HG03439 (cell line): Measurements from ENCODE around the gene UTP20.
"Not testable (repeated sequence)": the region's sequence is repeated elsewhere in the genome, so short reads cannot be mapped to it uniquely, and the experiment has no call there.

ENCODE experiments used
- ATAC-seq: cut with Tn5 transposase; IDR thresholded peaks from one replicate; pipeline ENCODE4 v1.9.1; 2021; ENCODE audit warnings: mild to moderate bottlenecking, moderate library complexity; ENCODE audit not compliant: unreplicated experiment

UTP20 gene

DNA sequence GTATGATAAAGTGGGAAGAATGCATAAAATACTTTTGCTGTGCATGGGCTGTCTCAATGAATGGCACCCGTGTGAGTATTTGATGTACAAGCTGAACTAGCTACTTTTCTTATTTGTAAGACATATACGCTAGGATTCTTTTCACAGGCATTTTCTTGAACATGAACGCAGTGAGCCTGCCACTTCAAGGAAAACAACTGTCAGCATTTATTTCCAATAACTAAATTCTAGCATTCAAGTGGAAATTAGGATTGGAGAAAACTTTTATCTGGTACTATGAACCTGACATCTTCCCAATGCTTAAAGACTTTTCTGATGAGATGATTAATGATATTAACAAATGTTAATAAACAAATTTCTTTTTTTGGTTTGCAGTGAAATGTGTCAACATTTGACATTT, 45.7 kb downstream of the UTP20 start:
- ATAC-seq, result no peak

DNA sequence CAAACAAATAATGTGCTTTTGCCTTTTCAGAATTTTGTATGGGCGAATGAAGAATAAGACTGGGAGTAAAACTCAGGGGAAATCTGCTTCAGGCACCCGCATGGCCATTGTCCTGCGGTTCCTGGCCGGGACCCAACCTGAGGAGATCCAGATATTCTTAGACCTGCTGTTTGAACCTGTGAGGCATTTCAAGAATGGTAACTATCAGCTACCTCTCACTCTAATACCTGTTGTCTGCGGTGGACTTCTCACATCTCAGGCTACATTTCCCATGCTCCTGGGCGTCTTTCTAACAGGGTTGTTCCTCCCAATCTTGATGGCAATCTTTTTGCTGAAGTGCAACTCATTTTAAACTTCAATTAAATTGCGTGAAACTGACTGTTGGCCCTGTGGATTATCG, 47.1 kb downstream of the UTP20 start:
- ATAC-seq, result no peak

DNA sequence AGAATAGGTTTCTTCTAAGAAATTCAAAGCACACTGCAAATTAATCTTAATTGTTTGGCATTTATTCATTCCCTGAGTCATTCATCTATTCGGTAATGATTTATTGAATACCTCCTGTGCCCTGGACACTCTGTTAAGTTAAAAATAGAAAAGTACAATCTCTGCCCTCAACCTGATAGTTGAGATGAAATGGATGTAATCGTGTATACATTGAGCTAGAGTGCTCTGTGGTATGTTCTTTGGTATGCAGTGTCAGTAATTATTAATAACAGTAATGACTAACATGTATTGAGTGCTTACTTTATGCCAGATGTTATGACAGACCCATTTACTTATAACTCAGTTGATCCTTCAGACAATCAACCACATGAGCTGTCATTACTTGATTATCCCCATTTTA, 47.6 kb downstream of the UTP20 start:
- ATAC-seq, result no peak

GRCh38 chr12:101328917-101329316, 49.0 kb downstream of the UTP20 start:
- no peak for ATAC-seq

- no peak for ATAC-seq
Measured at GRCh38 chr12:101330631-101331030, 50.7 kb downstream of the UTP20 start.

DNA sequence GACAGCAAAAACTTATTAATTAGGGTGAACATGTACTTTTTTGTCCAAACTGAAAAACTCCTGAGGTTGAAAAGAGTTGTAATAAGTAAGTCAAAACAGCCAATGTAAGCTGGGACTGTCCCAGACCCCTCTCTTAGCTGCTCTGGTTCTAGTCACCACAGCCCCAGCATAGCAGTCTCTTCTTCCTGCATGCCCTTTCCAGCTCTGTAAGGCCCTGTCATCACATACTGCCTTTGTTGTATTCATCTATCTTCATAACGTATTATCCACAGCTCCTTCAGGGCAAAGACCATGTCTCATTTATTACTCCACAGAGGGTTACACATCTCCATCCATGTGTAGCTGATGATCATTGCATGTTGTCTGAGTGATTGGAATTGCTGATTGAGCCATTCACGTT, 56.5 kb downstream of the UTP20 start:
- ATAC-seq, result no peak

DNA sequence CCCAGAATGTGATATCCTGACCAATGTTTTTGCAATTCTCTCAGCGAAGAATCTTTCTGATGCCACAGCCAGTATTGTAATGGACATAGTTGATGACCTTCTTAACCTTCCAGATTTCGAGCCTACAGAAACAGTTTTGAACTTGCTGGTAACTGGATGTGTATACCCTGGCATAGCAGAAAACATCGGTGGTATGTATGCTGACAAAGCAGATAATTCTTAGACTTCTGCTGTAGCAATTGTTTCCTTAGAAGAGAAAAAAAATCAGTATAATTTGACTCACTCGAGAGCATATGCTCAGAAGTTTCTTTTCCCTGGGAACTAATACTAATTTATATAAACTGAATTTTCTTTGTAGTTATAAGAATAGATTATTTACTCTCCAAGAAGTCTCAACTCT, 58.2 kb downstream of the UTP20 start:
- no peak for ATAC-seq

- no peak for ATAC-seq
Measured at GRCh38 chr12:101343893-101344292, 64.0 kb downstream of the UTP20 start.

DNA sequence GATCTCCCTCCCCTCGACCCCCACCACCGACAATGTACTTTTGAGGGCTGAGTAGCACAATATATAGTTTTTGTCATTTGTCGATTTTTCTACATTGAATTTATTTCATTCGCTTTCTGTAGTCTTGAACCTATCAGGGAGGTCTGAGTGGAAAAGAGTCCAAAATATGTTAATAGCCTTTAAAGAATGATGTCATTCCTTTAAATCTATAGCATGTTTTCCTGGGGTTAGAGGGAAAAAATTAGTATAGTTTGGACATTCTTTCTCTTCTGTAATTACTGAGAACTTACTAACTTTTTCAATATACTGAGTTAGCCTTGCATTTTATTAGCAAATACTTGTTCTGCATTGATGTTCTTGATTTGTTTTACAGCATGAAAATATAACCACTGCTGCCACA, 71.8 kb downstream of the UTP20 start:
- no peak for ATAC-seq

DNA sequence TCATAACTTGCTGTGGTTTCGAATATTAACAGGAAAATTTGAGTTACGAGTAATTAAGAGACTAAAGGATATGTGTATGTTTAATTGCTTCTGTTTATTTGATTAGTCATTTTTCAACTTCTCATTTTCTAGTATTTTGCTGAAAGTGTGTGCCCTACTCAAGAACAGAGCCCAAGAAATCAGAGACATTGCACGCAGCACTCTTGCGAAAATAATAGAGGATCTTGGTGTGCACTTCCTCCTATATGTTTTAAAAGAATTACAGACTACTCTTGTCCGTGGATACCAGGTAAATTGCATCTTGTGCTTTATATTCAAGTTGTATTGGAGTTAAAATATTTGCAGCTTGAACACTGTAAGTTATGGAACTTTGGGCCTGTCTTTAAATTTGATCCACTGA, 76.9 kb downstream of the UTP20 start:
- no peak for ATAC-seq

- ATAC-seq, result no peak
Measured at GRCh38 chr12:101361455-101361854, 81.5 kb downstream of the UTP20 start.

- no peak for ATAC-seq
Measured at GRCh38 chr12:101368016-101368415, 88.1 kb downstream of the UTP20 start.

DNA sequence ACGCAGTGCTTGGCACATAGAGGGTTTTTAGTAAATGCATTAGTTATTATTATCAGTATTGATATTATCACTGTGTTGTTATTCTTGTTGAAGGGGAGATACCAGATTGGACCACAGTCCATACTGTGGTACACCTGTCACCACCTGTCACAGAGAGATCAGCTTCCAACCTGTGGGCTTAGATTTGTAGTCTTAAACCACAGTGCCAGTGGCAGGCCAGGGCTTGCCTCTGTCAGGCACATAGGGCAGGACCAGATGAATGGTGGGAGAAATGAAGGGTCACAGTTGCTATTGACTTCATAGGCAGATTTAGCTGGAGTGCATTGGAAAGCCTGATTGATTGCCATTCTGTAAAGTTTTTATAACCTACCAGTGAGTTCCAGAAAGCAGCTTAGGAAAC, 92.5 kb downstream of the UTP20 start:
- ATAC-seq, result no peak

DNA sequence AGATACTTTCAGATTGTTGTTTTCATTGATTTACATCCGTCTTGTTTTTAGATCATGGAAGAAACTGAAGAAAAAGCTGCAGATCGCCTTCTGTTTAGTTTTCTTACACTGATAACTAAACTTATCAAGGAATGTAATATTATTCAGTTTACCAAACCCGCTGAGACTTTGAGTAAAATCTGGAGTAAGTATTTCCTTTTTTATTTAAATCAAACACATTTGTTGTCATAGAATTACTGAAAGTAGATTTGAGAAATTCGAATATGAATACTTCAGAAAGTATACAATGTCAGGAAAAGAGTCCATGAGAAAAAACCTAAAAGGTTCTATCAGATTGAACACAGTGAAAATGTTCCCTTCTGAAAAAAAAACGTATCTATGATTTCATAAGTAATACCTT, 95.7 kb downstream of the UTP20 start:
- ATAC-seq, result no peak

DNA sequence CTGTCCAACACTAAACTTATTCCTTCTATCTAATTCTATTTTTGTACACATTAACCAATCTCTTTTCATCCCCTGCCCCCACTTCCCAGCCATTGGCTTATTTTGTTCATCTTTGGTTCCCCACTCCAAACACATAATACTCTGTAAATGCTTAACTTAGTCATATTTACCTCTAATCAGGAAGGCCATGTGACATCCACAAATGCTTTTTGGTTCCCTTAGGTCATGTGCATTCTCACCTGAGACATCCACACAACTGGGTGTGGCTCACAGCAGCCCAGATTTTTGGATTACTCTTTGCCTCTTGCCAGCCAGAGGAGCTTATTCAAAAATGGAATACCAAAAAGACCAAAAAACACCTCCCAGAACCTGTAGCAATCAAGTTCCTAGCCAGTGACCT, 99.2 kb downstream of the UTP20 start:
- no peak for ATAC-seq

DNA sequence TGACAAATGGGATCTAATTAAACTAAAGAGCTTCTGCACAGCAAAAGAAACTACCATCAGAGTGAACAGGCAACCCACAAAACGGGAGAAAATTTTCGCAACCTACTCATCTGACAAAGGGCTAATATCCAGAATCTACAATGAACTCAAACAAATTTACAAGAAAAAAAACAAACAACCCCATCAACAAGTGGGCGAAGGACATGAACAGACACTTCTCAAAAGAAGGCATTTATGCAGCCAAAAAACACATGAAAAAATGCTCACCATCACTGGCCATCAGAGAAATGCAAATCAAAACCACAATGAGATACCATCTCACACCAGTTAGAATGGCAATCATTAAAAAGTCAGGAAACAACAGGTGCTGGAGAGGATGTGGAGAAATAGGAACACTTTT, 111.3 kb downstream of the UTP20 start:
- not testable (repeated sequence) for ATAC-seq

DNA sequence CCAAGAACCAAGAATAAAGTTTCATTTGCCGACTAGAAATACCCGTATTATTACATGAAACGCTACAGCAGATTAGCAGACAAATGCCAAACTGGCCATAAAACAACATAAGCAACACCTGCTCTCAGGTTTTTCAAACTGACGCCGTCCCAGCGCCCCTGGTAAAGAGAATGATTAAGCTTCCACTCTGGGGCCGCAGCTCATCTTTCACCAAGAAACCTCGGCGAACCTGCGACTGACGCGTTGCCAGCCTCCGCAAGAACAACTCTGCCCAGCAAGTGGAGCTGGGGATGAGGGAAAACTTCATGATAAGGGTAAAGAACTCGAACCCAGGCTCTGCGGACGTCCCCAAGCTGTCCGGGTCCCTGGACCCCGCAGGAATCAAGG, 127.1 kb downstream of the UTP20 start:
- ATAC-seq, result peak; percentile 11

DNA sequence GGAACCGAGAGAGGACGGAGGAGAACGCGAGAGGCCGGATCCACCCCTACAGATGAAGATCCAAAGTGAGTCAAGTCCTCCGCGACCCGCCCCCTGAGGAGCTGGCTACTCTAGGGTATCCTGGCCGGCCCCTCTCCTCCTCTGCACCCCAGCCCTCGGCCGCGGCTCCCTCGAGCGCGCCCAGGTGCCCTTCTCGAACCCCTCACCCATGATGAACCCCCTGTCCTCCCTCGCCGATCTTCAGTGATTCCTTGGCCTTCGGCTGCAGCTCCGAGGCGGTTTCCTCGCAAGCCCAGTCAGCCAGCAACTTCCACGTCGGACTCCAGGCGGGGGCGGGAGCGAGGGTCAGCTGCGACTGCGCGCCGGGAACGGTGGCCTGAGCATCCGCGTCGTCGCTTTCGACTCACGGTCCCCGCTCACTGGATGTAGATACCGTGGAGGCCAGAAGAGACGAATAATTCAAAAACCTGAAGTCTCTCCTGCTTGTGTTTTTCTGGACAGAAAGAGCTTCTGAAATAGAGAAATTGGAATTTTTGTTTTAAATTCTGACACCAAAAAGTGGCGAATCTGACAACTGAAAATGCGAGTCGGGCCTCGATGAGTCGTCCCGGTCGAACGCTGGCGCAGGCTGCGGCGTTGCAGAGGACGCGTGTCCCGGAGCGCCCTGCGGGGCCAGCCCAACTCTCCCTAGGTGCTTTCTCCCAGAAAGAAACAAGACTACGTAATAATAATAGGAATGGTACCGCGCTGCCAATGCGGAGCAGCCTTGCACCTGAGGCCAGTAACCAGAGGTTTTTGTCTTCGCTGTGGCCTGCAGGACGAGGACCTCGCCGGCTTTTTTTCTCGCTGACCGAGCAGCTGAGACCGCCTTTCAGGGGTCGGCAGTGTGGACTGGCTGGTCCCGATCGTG, 127.8 kb downstream of the UTP20 start, which contains the start of gene ARL1:
ARL1 (minus strand) TSS at position 337 of the 910 bp plus-strand sequence; CDS start at position 210, 127 bp downstream.
- peak; percentile 86 for ATAC-seq

DNA sequence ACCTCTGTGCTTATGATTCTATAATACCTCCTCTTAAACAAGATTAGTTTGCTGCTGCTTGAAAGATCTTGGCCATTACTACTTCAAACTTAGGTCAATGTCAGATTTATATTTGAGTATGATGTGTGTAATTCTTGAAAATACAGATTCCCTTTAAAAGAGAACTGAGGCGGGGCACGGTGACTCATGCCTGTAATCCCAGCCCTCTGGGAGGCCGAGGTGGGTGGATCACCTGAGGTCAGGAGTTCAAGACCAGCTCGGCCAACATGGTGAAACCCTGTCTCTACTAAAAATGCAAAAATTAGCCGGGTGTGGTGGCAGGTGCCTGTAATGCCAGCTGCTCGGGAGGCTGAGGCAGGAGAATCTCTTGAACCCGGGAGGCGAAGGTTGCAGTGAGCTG, 130.3 kb downstream of the UTP20 start:
- not testable (repeated sequence) for ATAC-seq

DNA sequence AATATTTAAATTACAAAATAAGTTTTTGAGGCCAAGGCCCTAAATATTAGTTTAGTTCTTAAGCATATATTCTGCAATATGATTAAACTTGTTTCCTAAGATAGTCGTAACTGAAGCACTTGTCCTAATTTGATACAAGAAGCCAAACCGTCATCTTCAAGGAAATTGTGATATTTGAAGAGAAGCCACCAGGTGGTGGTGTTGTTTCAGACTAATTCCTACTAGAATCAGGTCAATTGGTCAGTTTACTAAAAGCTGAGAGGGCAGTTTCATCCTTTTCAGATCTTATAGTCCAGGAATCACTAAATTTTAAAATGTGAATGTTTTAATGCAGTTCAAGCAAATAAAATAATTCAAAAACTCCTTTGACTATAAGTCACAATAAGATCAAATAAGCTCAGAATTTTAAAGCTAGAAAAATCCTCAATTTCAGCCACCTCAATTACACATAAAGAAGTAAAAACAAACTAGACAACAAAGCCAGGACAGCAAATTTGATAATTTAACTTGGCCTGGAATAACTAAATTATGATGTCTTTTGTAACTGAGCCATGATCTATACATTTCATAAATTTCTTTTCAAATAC, 134.7 kb downstream of the UTP20 start:
- no peak for ATAC-seq

- ATAC-seq, result no peak
Measured at GRCh38 chr12:101415228-101415627, 135.3 kb downstream of the UTP20 start.

DNA sequence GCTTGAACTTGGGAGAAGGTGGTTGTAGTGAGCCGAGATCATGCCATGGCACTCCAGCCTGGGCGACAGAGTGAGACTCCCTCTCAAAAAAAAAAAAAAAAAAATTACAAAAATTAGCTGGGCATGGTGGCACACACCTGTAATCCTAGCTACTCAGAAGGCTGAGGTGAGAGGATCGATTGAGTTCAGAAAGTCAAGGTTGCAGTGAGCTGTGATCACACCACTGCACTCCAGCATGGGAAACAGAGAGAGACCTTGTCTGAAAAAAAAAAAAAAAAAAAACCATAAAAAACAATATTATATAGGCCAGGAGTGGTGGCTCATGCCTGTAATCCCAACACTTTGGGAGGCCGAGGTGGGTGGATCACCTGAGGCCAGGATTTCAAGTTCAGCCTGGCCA, 142.2 kb downstream of the UTP20 start:
- not testable (repeated sequence) for ATAC-seq
